ENCODE results near the gene IL10RA.

Gene IL10RA

GRCh38 chr11:118002541-118003423 lies 16.6 kb downstream of the IL10RA start:
- WGBS: 25% methylated on average over 7 of the region's 7 CpGs
- no peak overlapping the region for H2BK5ac ChIP-seq (ENCODE audit: low read depth, low read length, poor library complexity, severe bottlenecking)
- no peak overlapping the region for H4K8ac ChIP-seq (ENCODE audit: low read length)

GRCh38 chr11:118003456-118003855 lies 17.3 kb downstream of the IL10RA start:
- H3K23ac ChIP-seq (ENCODE audit: low read length in 2 of 2): no peak overlapping the region
- no peak overlapping the region for H2AK5ac ChIP-seq (ENCODE audit: low read length, severe bottlenecking)
- no peak overlapping the region for H2BK120ac ChIP-seq (ENCODE audit: low read depth, low read length)
- H3K4me2 ChIP-seq (ENCODE audit: low read length, poor library complexity, severe bottlenecking): no peak overlapping the region
- H3K36me3 ChIP-seq (ENCODE audit: control insufficient read depth in 1 of 2, insufficient read depth in 2 of 2, low read depth in 1 of 2, low read length in 2 of 2): no peaks in the 10 kb centered on the region
- no peak overlapping the region for H2AFZ ChIP-seq (ENCODE audit: low read depth, low read length)
- H3K4me3 ChIP-seq (ENCODE audit: insufficient read depth in 1 of 2, low read depth in 1 of 2, low read length in 2 of 2): no peak overlapping the region
- no peak overlapping the region for H3K9ac ChIP-seq (ENCODE audit: low read length)
- no peak overlapping the region for H3K18ac ChIP-seq (ENCODE audit: low read depth in 1 of 2, low read length in 2 of 2)
- no peaks in the 10 kb centered on the region for H3K79me1 ChIP-seq (replicated peaks; ENCODE audit: low read length, poor library complexity, severe bottlenecking)
- H3K14ac ChIP-seq (ENCODE audit: low read length in 2 of 2): no peak overlapping the region
- no peak overlapping the region for H2BK12ac ChIP-seq (ENCODE audit: low read length in 2 of 2)
- peaks cover 36 to 50% of the 10 kb centered on the region in 2 experiments for H3K27me3 ChIP-seq (ENCODE audit: control insufficient read depth in 1 of 2, insufficient read depth in 1 of 2, low read length in 2 of 2)
- WGBS: 94% methylated on average over 2 of the region's 4 CpGs
- H3K4me1 ChIP-seq (ENCODE audit: control insufficient read depth, insufficient read depth, low read depth, low read length): no peaks in the 10 kb centered on the region
- no peak overlapping the region for H2BK15ac ChIP-seq (ENCODE audit: low read depth, poor library complexity, severe bottlenecking)
- no peak overlapping the region for H3K4ac ChIP-seq (ENCODE audit: low read depth in 1 of 2, low read length in 2 of 2)
- DNase-seq: no peak
- no peak overlapping the region for H4K8ac ChIP-seq (ENCODE audit: low read length)
- H4K91ac ChIP-seq (ENCODE audit: low read length): no peak overlapping the region
- no peak overlapping the region for H3K27ac ChIP-seq (ENCODE audit: low read length, poor library complexity, severe bottlenecking)
- no peaks in the 10 kb centered on the region for H3K9me3 ChIP-seq (ENCODE audit: control insufficient read depth, low read length)
- no peak overlapping the region for H2BK5ac ChIP-seq (ENCODE audit: low read depth, low read length, poor library complexity, severe bottlenecking)

More at GRCh38 chr11:118002541-118003423, 16.6 kb downstream of the IL10RA start:
- Histone ChIP-seq H3K27me3 (ENCODE audit: control insufficient read depth in 1 of 2, insufficient read depth in 1 of 2, low read length in 2 of 2) (peaks cover 30 to 47% of the 10 kb centered on the region in 2 experiments), H3K27ac (ENCODE audit: low read length, poor library complexity, severe bottlenecking) (no peak overlapping the region), H2BK12ac (ENCODE audit: low read length in 2 of 2) (no peak overlapping the region), H4K91ac (ENCODE audit: low read length) (no peak overlapping the region), H3K4ac (ENCODE audit: low read depth in 1 of 2, low read length in 2 of 2) (no peak overlapping the region), H3K79me1 (replicated peaks; ENCODE audit: low read length, poor library complexity, severe bottlenecking) (no peaks in the 10 kb centered on the region), H3K4me3 (ENCODE audit: insufficient read depth in 1 of 2, low read depth in 1 of 2, low read length in 2 of 2) (no peak overlapping the region), H3K14ac (ENCODE audit: low read length in 2 of 2) (no peak overlapping the region), H2BK15ac (ENCODE audit: low read depth, poor library complexity, severe bottlenecking) (no peak overlapping the region), H3K9me3 (ENCODE audit: control insufficient read depth, low read length) (no peaks in the 10 kb centered on the region), H2AFZ (ENCODE audit: low read depth, low read length) (no peak overlapping the region), H3K36me3 (ENCODE audit: control insufficient read depth in 1 of 2, insufficient read depth in 2 of 2, low read depth in 1 of 2, low read length in 2 of 2) (no peaks in the 10 kb centered on the region), H3K4me1 (ENCODE audit: control insufficient read depth, insufficient read depth, low read depth, low read length) (no peaks in the 10 kb centered on the region), H3K9ac (ENCODE audit: low read length) (peak overlapping the region; percentile 40), H2AK5ac (ENCODE audit: low read length, severe bottlenecking) (no peak overlapping the region), H3K18ac (ENCODE audit: low read depth in 1 of 2, low read length in 2 of 2) (peak overlapping the region; percentile 23 to 67), H3K4me2 (ENCODE audit: low read length, poor library complexity, severe bottlenecking) (no peak overlapping the region), H3K23ac (ENCODE audit: low read length in 2 of 2) (no peak overlapping the region), H2BK120ac (ENCODE audit: low read depth, low read length) (no peak overlapping the region)
- peak; percentile 87 for DNase-seq

GRCh38 chr11:118004543-118005223 lies 18.5 kb downstream of the IL10RA start:
- no peak overlapping the region for H3K9ac ChIP-seq (ENCODE audit: low read length)
- no peak overlapping the region for H4K8ac ChIP-seq (ENCODE audit: low read length)
- no peak overlapping the region for H3K4ac ChIP-seq (ENCODE audit: low read depth in 1 of 2, low read length in 2 of 2)
- no peak overlapping the region for H2BK120ac ChIP-seq (ENCODE audit: low read depth, low read length)
- H3K14ac ChIP-seq (ENCODE audit: low read length in 2 of 2): no peak overlapping the region
- no peak overlapping the region for H2BK5ac ChIP-seq (ENCODE audit: low read depth, low read length, poor library complexity, severe bottlenecking)
- H2BK12ac ChIP-seq (ENCODE audit: low read length in 2 of 2): no peak overlapping the region
- no peaks in the 10 kb centered on the region for H3K4me1 ChIP-seq (ENCODE audit: control insufficient read depth, insufficient read depth, low read depth, low read length)
- no peak overlapping the region for H4K91ac ChIP-seq (ENCODE audit: low read length)
- no peak overlapping the region for H2AFZ ChIP-seq (ENCODE audit: low read depth, low read length)
- no peak overlapping the region for H3K23ac ChIP-seq (ENCODE audit: low read length in 2 of 2)
- no peak overlapping the region for H3K4me2 ChIP-seq (ENCODE audit: low read length, poor library complexity, severe bottlenecking)
- no peak overlapping the region for H3K18ac ChIP-seq (ENCODE audit: low read depth in 1 of 2, low read length in 2 of 2)
- H2AK5ac ChIP-seq (ENCODE audit: low read length, severe bottlenecking): no peak overlapping the region
- H3K9me3 ChIP-seq (ENCODE audit: control insufficient read depth, low read length): no peaks in the 10 kb centered on the region
- 91% methylated on average over 7 of the region's 7 CpGs for WGBS
- peaks cover 43 to 57% of the 10 kb centered on the region in 2 experiments for H3K27me3 ChIP-seq (ENCODE audit: control insufficient read depth in 1 of 2, insufficient read depth in 1 of 2, low read length in 2 of 2)
- no peak overlapping the region for H3K27ac ChIP-seq (ENCODE audit: low read length, poor library complexity, severe bottlenecking)
- H3K4me3 ChIP-seq (ENCODE audit: insufficient read depth in 1 of 2, low read depth in 1 of 2, low read length in 2 of 2): no peak overlapping the region
- H3K36me3 ChIP-seq (ENCODE audit: control insufficient read depth in 1 of 2, insufficient read depth in 2 of 2, low read depth in 1 of 2, low read length in 2 of 2): no peaks in the 10 kb centered on the region
- H3K79me1 ChIP-seq (replicated peaks; ENCODE audit: low read length, poor library complexity, severe bottlenecking): no peaks in the 10 kb centered on the region
- DNase-seq: no peak
- no peak overlapping the region for H2BK15ac ChIP-seq (ENCODE audit: low read depth, poor library complexity, severe bottlenecking)

Data from mesenchymal stem cell (in vitro differentiated cells and primary cell).